Measurements from ENCODE around the gene MYBL2.

- TF ChIP-seq, protein P1, sequence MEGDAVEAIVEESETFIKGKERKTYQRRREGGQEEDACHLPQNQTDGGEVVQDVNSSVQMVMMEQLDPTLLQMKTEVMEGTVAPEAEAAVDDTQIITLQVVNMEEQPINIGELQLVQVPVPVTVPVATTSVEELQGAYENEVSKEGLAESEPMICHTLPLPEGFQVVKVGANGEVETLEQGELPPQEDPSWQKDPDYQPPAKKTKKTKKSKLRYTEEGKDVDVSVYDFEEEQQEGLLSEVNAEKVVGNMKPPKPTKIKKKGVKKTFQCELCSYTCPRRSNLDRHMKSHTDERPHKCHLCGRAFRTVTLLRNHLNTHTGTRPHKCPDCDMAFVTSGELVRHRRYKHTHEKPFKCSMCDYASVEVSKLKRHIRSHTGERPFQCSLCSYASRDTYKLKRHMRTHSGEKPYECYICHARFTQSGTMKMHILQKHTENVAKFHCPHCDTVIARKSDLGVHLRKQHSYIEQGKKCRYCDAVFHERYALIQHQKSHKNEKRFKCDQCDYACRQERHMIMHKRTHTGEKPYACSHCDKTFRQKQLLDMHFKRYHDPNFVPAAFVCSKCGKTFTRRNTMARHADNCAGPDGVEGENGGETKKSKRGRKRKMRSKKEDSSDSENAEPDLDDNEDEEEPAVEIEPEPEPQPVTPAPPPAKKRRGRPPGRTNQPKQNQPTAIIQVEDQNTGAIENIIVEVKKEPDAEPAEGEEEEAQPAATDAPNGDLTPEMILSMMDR (optimal IDR thresholded peaks at IDR 0.05 in 1 of 3, IDR thresholded peaks at IDR 0.05 in 1 of 3, conservative IDR thresholded peaks at IDR 0.05 in 1 of 3; ENCODE audit: extremely low read depth in 1 of 3, insufficient read depth in 2 of 3, low read length in 3 of 3): no peak
- TF ChIP-seq EZH2 (IDR thresholded peaks at IDR 0.05; ENCODE audit: low read length): no peak
These were observed 50.7 kb downstream of the MYBL2 start for GRCh38 chr20:43717616-43717995.
